Measurements from ENCODE around the gene AGO3. TPM values are rescaled to one million over a fixed set of nuclear protein-coding genes. Genes with fewer than 3 reads are reported as not detected.

Gene AGO3
- total and polyA plus RNA-seq, 2 of the 13 experiments (the other 11 are each of a cell fraction or from before 2014, with no cell fraction given) = 21.2 to 27.1 TPM

DNA sequence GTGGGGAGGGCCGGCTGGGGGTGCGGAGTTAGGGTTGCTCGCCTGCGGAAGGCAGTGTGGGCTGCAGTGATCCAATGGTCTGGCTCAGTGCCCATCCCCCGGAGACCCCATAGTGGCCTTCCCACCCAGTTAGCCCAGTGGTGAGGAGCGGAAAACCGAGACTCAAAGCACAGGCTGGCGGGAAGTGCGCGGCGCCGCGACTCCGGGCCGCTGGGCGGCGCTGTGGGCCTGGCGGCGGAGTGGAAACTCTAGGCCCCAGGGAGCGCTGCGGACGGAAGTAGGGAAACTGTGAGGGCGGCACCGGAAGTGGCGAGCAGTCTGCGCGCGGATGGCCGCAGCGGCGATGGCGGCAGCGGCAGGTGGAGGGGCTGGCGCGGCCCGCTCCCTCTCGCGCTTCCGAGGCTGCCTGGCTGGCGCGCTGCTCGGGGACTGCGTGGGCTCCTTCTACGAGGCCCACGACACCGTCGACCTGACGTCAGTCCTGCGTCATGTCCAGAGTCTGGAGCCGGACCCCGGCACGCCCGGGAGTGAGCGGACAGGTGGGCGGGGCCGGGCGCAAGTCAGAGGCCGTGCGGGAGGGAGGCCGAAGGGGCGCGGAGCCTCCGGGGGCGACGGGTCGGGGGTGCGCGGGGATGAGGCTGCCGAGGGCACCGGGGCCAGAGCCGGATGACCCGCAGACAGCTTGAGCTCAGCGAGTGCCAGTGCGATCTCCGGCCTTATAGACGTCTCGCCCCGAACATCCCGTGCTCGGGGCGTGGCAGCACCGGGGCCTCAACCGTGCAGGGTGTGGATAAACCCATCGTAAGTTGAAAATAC lies 157.9 kb downstream of the AGO3 start, which contains the start of gene ADPRS (continued):
- TF ChIP-seq ZNF605 (CRISPR knock-in tag; IDR thresholded peaks at IDR 0.05) (peak; percentile 57; the same call in 1 of the 2 replicates), U2AF2 (IDR thresholded peaks at IDR 0.05; ENCODE audit: low read depth, low read length) (no peak), DNMT3B (CRISPR knock-in tag; conservative IDR thresholded peaks at IDR 0.05) (no peak; the same call in 1 of the 2 replicates), MXD4 (CRISPR knock-in tag; IDR thresholded peaks at IDR 0.05) (peak; percentile 85), ARNTL (CRISPR knock-in tag; IDR thresholded peaks at IDR 0.05) (peak; percentile 73), HES4 (CRISPR knock-in tag; IDR thresholded peaks at IDR 0.05; ENCODE audit: borderline replicate concordance) (peak; percentile 98), ZNF33A (CRISPR knock-in tag; IDR thresholded peaks at IDR 0.05; ENCODE audit: borderline replicate concordance) (no peak), ZNF556 (CRISPR knock-in tag; IDR thresholded peaks at IDR 0.05; ENCODE audit: borderline replicate concordance) (peak; percentile 63), KLF11 (CRISPR knock-in tag; IDR thresholded peaks at IDR 0.05) (no peak; the same call in 1 of the 2 replicates), ZNF17 (CRISPR knock-in tag; IDR thresholded peaks at IDR 0.05) (no peak), ZNF431 (CRISPR knock-in tag; IDR thresholded peaks at IDR 0.05; ENCODE audit: borderline replicate concordance, low read depth) (peak; percentile 89), ZEB1 (IDR thresholded peaks at IDR 0.05; ENCODE audit: insufficient replicate concordance, low read depth) (peak; percentile 20), ZBTB38 (CRISPR knock-in tag; IDR thresholded peaks at IDR 0.05) (peak; percentile 91), ATRX (CRISPR knock-in tag; IDR thresholded peaks at IDR 0.05; ENCODE audit: borderline replicate concordance) (no peak), MYNN (CRISPR knock-in tag; IDR thresholded peaks at IDR 0.05; ENCODE audit: low read depth) (no peak), ZNF124 (CRISPR knock-in tag; IDR thresholded peaks at IDR 0.05) (peak; percentile 66; the same call in 1 of the 2 replicates), RORA (CRISPR knock-in tag; IDR thresholded peaks at IDR 0.05) (no peak), CREB1 (IDR thresholded peaks at IDR 0.05) (peak; percentile 88), CREB1 (CRISPR knock-in tag; IDR thresholded peaks at IDR 0.05) (peak; percentile 91), BORCS8-MEF2B (CRISPR knock-in tag; IDR thresholded peaks at IDR 0.05) (peak; percentile 90; the same call in 1 of the 2 replicates), ZNF367 (CRISPR knock-in tag; IDR thresholded peaks at IDR 0.05; ENCODE audit: borderline replicate concordance) (no peak), SATB2 (CRISPR knock-in tag; IDR thresholded peaks at IDR 0.05) (no peak; the same call in 1 of the 2 replicates), ZNF841 (CRISPR knock-in tag; IDR thresholded peaks at IDR 0.05; ENCODE audit: borderline replicate concordance) (no peak), MED13 (CRISPR knock-in tag; IDR thresholded peaks at IDR 0.05) (peak; percentile 50)
- TF ChIP-seq, protein P1, sequence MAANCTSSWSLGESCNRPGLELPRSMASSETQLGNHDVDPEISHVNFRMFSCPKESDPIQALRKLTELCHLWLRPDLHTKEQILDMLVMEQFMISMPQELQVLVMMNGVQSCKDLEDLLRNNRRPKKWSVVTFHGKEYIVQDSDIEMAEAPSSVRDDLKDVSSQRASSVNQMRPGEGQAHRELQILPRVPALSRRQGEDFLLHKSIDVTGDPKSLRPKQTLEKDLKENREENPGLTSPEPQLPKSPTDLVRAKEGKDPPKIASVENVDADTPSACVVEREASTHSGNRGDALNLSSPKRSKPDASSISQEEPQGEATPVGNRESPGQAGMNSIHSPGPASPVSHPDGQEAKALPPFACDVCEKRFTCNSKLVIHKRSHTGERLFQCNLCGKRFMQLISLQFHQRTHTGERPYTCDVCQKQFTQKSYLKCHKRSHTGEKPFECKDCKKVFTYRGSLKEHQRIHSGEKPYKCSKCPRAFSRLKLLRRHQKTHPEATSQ (CRISPR knock-in tag; IDR thresholded peaks at IDR 0.05; ENCODE audit: borderline replicate concordance) = peak; percentile 71; the same call in 1 of the 2 replicates
- TF ChIP-seq, protein P2, sequence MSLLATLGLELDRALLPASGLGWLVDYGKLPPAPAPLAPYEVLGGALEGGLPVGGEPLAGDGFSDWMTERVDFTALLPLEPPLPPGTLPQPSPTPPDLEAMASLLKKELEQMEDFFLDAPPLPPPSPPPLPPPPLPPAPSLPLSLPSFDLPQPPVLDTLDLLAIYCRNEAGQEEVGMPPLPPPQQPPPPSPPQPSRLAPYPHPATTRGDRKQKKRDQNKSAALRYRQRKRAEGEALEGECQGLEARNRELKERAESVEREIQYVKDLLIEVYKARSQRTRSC (CRISPR knock-in tag; IDR thresholded peaks at IDR 0.05; ENCODE audit: low read depth) = no peak
- TF ChIP-seq, protein P3, sequence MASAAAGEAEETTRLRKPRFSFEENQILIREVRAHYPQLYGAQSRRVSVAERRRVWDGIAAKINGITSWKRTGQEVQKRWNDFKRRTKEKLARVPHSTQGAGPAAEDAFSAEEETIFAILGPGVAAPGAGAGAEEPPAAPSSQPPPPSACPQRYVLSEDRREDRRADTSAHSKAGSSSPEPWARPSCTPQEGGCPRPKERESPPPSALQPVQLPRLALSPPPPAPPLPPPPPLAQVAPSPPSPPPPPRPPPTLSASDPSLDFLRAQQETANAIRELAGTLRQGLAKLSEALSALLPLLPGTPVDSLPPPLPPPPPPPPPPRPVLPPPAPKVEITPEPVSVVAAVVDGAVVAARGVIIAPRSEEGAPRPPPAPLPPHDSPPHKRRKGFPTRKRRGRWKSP (CRISPR knock-in tag; IDR thresholded peaks at IDR 0.05) = peak; percentile 56; the same call in 1 of the 2 replicates
- TF ChIP-seq, protein P4, sequence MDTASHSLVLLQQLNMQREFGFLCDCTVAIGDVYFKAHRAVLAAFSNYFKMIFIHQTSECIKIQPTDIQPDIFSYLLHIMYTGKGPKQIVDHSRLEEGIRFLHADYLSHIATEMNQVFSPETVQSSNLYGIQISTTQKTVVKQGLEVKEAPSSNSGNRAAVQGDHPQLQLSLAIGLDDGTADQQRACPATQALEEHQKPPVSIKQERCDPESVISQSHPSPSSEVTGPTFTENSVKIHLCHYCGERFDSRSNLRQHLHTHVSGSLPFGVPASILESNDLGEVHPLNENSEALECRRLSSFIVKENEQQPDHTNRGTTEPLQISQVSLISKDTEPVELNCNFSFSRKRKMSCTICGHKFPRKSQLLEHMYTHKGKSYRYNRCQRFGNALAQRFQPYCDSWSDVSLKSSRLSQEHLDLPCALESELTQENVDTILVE (CRISPR knock-in tag; IDR thresholded peaks at IDR 0.05) = peak; percentile 92
